WTC11 (cell line): Measurements from ENCODE around the gene PPP1R3C. TPM values are rescaled to one million over a fixed set of nuclear protein-coding genes. Genes with fewer than 3 reads are reported as not detected.

Experiments
- ATAC-seq: fragments of 200-7000 bp; cut with Tn5 transposase; 2 replicates; pipeline ENCODE4 v1.10.0; 2021; ENCODE audit warnings: mild to moderate bottlenecking, moderate library complexity
- CTCF ChIA-PET: fragments of 300-600 bp; sonication (Branson Sonifier 250); formaldehyde crosslinking; loops from one replicate; lab custom pipeline; 2021; ENCODE audit warnings: antibody characterized with exemption; lab: Charles Lee
- POLR2A ChIA-PET: fragments of 350-600 bp; sonication (Branson Sonifier 250); formaldehyde crosslinking; loops from one replicate; lab custom pipeline; 2021; ENCODE audit warnings: antibody characterized with exemption; lab: Charles Lee
- DNase-seq: peaks from one replicate; pipeline ENCODE4 v3.0.0; 2021; ENCODE audit warnings: low spot score
- H3K27ac Mint-ChIP-seq: 2 replicates; pipeline ENCODE4 v1.8.0; 2021; ENCODE audit warnings: mixed read lengths
- H3K27me3 Mint-ChIP-seq: 2 replicates; pipeline ENCODE4 v1.8.0; 2021; ENCODE audit warnings: low read depth, mild to moderate bottlenecking, moderate library complexity, mixed read lengths
- H3K36me3 Mint-ChIP-seq: 2 replicates; pipeline ENCODE4 v1.8.0; 2021; ENCODE audit warnings: mixed read lengths
- H3K4me1 Mint-ChIP-seq: 2 replicates; pipeline ENCODE4 v1.8.0; 2022; ENCODE audit warnings: mixed read lengths
- H3K4me3 Mint-ChIP-seq: 2 replicates; pipeline ENCODE4 v1.8.0; 2021; ENCODE audit warnings: mild to moderate bottlenecking, moderate library complexity, mixed read lengths
- H3K9me3 Mint-ChIP-seq: 2 replicates; pipeline ENCODE4 v1.8.0; 2021; ENCODE audit warnings: mixed read lengths
- CBFB ChIP-seq: sonication (generic); formaldehyde crosslinking; IDR thresholded peaks from 2 replicates; pipeline ENCODE4 v1.8.1; 2022; ENCODE audit warnings: mild to moderate bottlenecking, low read depth, missing genetic modification reagents
- EMX1 ChIP-seq: fragments of 250-450 bp; sonication (Bioruptor Pico); IDR thresholded peaks from 2 replicates; pipeline ENCODE4 v1.8.0; 2021; ENCODE audit warnings: mild to moderate bottlenecking
- MYBL2 ChIP-seq: sonication (generic); formaldehyde crosslinking; IDR thresholded peaks from 2 replicates; pipeline ENCODE4 v1.8.1; 2023; ENCODE audit warnings: mild to moderate bottlenecking, moderate library complexity, missing genetic modification reagents
- NR1H2 ChIP-seq: sonication (generic); formaldehyde crosslinking; IDR thresholded peaks from 2 replicates; pipeline ENCODE4 v1.9.0; 2021; ENCODE audit warnings: mild to moderate bottlenecking, moderate library complexity, missing genetic modification reagents
- NR2C2 ChIP-seq: sonication (generic); formaldehyde crosslinking; IDR thresholded peaks from 2 replicates; pipeline ENCODE4 v1.8.0; 2022; ENCODE audit warnings: mild to moderate bottlenecking, missing genetic modification reagents
- SMAD3 ChIP-seq: sonication (generic); formaldehyde crosslinking; IDR thresholded peaks from 2 replicates; pipeline ENCODE4 v1.8.0; 2022; ENCODE audit warnings: missing genetic modification reagents, mild to moderate bottlenecking, borderline replicate concordance
- SMAD4 ChIP-seq: sonication (generic); formaldehyde crosslinking; IDR thresholded peaks from 2 replicates; pipeline ENCODE4 v1.8.0; 2022; ENCODE audit warnings: mild to moderate bottlenecking, missing genetic modification reagents
- SOX15 ChIP-seq: fragments of 250-450 bp; sonication (Bioruptor Pico); IDR thresholded peaks from 2 replicates; pipeline ENCODE4 v1.9.0; 2021; ENCODE audit warnings: mild to moderate bottlenecking
- TEAD4 ChIP-seq: sonication (generic); formaldehyde crosslinking; IDR thresholded peaks from 2 replicates; pipeline ENCODE4 v1.8.0; 2022; ENCODE audit warnings: mild to moderate bottlenecking, missing genetic modification reagents
- TP53 ChIP-seq: sonication (generic); formaldehyde crosslinking; IDR thresholded peaks from 2 replicates; pipeline ENCODE4 v1.8.1; 2023; ENCODE audit warnings: mild to moderate bottlenecking, missing genetic modification reagents
- ZNF121 ChIP-seq: sonication (generic); formaldehyde crosslinking; IDR thresholded peaks from 2 replicates; pipeline ENCODE4 v1.8.0; 2023; ENCODE audit warnings: missing genetic modification reagents
- ZNF138 ChIP-seq: sonication (generic); formaldehyde crosslinking; conservative IDR thresholded peaks from 2 replicates; pipeline ENCODE4 v1.8.1; 2022; ENCODE audit warnings: mild to moderate bottlenecking, moderate library complexity, missing genetic modification reagents
- ZNF232 ChIP-seq: sonication (generic); formaldehyde crosslinking; IDR thresholded peaks from 2 replicates; pipeline ENCODE4 v1.8.0; 2022; ENCODE audit warnings: mild to moderate bottlenecking, missing genetic modification reagents
- ZNF396 ChIP-seq: fragments of 250-450 bp; sonication (Bioruptor Pico); IDR thresholded peaks from 2 replicates; pipeline ENCODE4 v1.8.0; 2021; ENCODE audit warnings: mild to moderate bottlenecking, moderate library complexity, borderline replicate concordance
- ZNF423 ChIP-seq: fragments of 250-450 bp; sonication (Bioruptor Pico); IDR thresholded peaks from 2 replicates; pipeline ENCODE4 v2.1.2; 2022; ENCODE audit warnings: mild to moderate bottlenecking, moderate library complexity
- total RNA-seq: library from RNA; stranded (reverse); gene quantifications from 3 replicates; pipeline ENCODE4 v1.2.3, GENCODE V29; 2021
- TF ChIP-seq, protein P1 (sequence below): sonication (generic); formaldehyde crosslinking; IDR thresholded peaks from 2 replicates; pipeline ENCODE4 v1.8.1; 2022; ENCODE audit warnings: mild to moderate bottlenecking, missing genetic modification reagents, moderate library complexity, borderline replicate concordance
- TF ChIP-seq, protein P2 (sequence below): sonication (generic); formaldehyde crosslinking; IDR thresholded peaks from 2 replicates; pipeline ENCODE4 v1.8.1; 2022; ENCODE audit warnings: low read depth, mild to moderate bottlenecking, moderate library complexity, missing genetic modification reagents, borderline replicate concordance
- TF ChIP-seq, protein P3 (sequence below): sonication (generic); formaldehyde crosslinking; IDR thresholded peaks from 2 replicates; pipeline ENCODE4 v1.8.1; 2023; ENCODE audit warnings: mild to moderate bottlenecking, missing genetic modification reagents, moderate library complexity
- TF ChIP-seq, protein P4 (sequence below): sonication (generic); formaldehyde crosslinking; IDR thresholded peaks from 2 replicates; pipeline ENCODE4 v1.8.1; 2022; ENCODE audit warnings: low read depth, missing genetic modification reagents, borderline replicate concordance
- TF ChIP-seq, protein P5 (sequence below): sonication (generic); formaldehyde crosslinking; IDR thresholded peaks from 2 replicates; pipeline ENCODE4 v1.8.0; 2022; ENCODE audit warnings: mild to moderate bottlenecking, missing genetic modification reagents
- TF ChIP-seq, protein P6 (sequence below): fragments of 250-450 bp; sonication (Bioruptor Pico); IDR thresholded peaks from 2 replicates; pipeline ENCODE4 v2.1.2; 2022; ENCODE audit warnings: mild to moderate bottlenecking, moderate library complexity
- TF ChIP-seq, protein P7 (sequence below): fragments of 200-600 bp; IDR thresholded peaks from 2 replicates; pipeline ENCODE4 v1.8.0; 2022; ENCODE audit warnings: antibody characterized with exemption
- TF ChIP-seq, protein P8 (sequence below): sonication (generic); formaldehyde crosslinking; conservative IDR thresholded peaks from 2 replicates; pipeline ENCODE4 v1.8.1; 2022; ENCODE audit warnings: mild to moderate bottlenecking, missing genetic modification reagents
- TF ChIP-seq, protein P9 (sequence below): fragments of 250-450 bp; sonication (Bioruptor Pico); conservative IDR thresholded peaks from 2 replicates; pipeline ENCODE4 v1.9.0; 2021; ENCODE audit warnings: mild to moderate bottlenecking

PPP1R3C gene
- total RNA-seq, 1 experiment from 2014 or later, result 1.5 TPM

DNA sequence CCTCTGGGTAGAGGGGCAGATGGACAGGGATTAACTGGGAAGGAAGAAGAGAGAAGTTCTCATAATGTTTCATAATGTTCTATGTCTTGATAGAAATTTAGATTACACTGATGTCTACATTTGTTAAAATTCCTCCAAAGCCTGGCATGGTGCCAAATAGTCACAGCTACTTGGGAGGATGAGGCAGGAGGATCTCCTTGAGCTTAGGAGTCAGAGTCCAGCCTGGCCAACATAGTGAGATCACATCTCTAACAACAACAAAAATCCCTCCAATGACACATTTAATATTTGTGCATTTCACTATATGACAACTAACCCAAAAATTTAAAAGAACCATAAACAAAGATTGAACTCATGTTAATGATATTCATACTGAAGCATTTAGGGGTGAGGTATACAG lies 33.0 kb upstream of the PPP1R3C start:
- Mint-ChIP-seq H3K4me3 (no peak overlapping the region), H3K9me3 (peaks cover 17% of the 10 kb centered on the region), H3K27me3 (peaks cover 5% of the 10 kb centered on the region; the same call in 1 of the 2 replicates), H3K4me1 (peaks cover 25% of the 10 kb centered on the region), H3K27ac (no peak overlapping the region), H3K36me3 (no peaks in the 10 kb centered on the region)
- TF ChIP-seq NR1H2 (CRISPR knock-in tag), result no peak
- TF ChIP-seq, protein P1, sequence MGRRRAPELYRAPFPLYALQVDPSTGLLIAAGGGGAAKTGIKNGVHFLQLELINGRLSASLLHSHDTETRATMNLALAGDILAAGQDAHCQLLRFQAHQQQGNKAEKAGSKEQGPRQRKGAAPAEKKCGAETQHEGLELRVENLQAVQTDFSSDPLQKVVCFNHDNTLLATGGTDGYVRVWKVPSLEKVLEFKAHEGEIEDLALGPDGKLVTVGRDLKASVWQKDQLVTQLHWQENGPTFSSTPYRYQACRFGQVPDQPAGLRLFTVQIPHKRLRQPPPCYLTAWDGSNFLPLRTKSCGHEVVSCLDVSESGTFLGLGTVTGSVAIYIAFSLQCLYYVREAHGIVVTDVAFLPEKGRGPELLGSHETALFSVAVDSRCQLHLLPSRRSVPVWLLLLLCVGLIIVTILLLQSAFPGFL (CRISPR knock-in tag), result no peak
- TF ChIP-seq, protein P2, sequence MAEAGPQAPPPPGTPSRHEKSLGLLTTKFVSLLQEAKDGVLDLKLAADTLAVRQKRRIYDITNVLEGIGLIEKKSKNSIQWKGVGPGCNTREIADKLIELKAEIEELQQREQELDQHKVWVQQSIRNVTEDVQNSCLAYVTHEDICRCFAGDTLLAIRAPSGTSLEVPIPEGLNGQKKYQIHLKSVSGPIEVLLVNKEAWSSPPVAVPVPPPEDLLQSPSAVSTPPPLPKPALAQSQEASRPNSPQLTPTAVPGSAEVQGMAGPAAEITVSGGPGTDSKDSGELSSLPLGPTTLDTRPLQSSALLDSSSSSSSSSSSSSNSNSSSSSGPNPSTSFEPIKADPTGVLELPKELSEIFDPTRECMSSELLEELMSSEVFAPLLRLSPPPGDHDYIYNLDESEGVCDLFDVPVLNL (CRISPR knock-in tag), result no peak
- TF ChIP-seq, protein P3, sequence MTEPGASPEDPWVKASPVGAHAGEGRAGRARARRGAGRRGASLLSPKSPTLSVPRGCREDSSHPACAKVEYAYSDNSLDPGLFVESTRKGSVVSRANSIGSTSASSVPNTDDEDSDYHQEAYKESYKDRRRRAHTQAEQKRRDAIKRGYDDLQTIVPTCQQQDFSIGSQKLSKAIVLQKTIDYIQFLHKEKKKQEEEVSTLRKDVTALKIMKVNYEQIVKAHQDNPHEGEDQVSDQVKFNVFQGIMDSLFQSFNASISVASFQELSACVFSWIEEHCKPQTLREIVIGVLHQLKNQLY, result no peak
- TF ChIP-seq, protein P4, sequence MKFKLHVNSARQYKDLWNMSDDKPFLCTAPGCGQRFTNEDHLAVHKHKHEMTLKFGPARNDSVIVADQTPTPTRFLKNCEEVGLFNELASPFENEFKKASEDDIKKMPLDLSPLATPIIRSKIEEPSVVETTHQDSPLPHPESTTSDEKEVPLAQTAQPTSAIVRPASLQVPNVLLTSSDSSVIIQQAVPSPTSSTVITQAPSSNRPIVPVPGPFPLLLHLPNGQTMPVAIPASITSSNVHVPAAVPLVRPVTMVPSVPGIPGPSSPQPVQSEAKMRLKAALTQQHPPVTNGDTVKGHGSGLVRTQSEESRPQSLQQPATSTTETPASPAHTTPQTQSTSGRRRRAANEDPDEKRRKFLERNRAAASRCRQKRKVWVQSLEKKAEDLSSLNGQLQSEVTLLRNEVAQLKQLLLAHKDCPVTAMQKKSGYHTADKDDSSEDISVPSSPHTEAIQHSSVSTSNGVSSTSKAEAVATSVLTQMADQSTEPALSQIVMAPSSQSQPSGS (CRISPR knock-in tag), result no peak
- no peak for TF ChIP-seq SOX15 (CRISPR knock-in tag)
- CTCF ChIA-PET, result interaction anchor here (0.9 kb wide), 1 partner anchor 22 kb away, joined by 3 read pairs; no protein-coding TSS in a partner anchor
- no peak for DNase-seq
- POLR2A ChIA-PET, result no interaction called here
- ATAC-seq, result no peak

DNA sequence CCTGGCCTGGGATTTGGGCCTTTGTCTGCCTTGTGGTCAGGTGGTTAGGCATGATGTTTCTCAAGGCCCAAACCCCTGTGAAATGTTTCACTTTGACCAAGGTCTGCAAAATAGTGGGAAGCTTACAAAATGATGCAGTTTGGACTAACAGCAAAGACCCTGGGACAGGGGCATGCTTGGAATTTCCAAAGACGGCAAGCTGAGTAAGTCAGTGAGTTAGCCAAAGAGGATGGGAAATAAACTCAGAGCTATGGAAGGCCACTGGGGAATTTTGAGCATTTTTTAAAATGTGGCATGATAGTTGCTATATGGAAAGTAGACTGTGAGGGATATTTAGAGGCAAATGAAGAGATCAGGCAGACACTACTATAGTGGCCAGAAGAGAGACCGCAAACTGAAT lies 31.6 kb upstream of the PPP1R3C start:
- DNase-seq (no peak), ATAC-seq (no peak)
- Mint-ChIP-seq H3K9me3 (peaks cover 17% of the 10 kb centered on the region), H3K27ac (no peak overlapping the region), H3K27me3 (peaks cover 5% of the 10 kb centered on the region; the same call in 1 of the 2 replicates), H3K4me3 (no peak overlapping the region), H3K36me3 (no peaks in the 10 kb centered on the region), H3K4me1 (peaks cover 14% of the 10 kb centered on the region)
- CTCF ChIA-PET, result interaction anchor here (1.5 kb wide), 1 partner anchor 366 kb away, joined by 4 read pairs; no protein-coding TSS in a partner anchor
- POLR2A ChIA-PET, result no interaction called here
- TF ChIP-seq SMAD4 (CRISPR knock-in tag) (no peak), ZNF423 (CRISPR knock-in tag) (no peak), NR2C2 (no peak), ZNF396 (no peak), ZNF121 (no peak), TP53 (CRISPR knock-in tag) (no peak), SOX15 (CRISPR knock-in tag) (no peak), MYBL2 (CRISPR knock-in tag) (no peak), CBFB (CRISPR knock-in tag) (no peak), TEAD4 (CRISPR knock-in tag) (no peak), ZNF138 (no peak), EMX1 (no peak), SMAD3 (no peak), ZNF232 (no peak)
- TF ChIP-seq, protein P5, sequence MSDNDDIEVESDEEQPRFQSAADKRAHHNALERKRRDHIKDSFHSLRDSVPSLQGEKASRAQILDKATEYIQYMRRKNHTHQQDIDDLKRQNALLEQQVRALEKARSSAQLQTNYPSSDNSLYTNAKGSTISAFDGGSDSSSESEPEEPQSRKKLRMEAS (CRISPR knock-in tag), result no peak
- TF ChIP-seq, protein P6, sequence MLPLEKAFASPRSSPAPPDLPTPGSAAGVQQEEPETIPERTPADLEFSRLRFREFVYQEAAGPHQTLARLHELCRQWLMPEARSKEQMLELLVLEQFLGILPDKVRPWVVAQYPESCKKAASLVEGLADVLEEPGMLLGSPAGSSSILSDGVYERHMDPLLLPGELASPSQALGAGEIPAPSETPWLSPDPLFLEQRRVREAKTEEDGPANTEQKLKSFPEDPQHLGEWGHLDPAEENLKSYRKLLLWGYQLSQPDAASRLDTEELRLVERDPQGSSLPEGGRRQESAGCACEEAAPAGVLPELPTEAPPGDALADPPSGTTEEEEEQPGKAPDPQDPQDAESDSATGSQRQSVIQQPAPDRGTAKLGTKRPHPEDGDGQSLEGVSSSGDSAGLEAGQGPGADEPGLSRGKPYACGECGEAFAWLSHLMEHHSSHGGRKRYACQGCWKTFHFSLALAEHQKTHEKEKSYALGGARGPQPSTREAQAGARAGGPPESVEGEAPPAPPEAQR (CRISPR knock-in tag), result no peak
- TF ChIP-seq, protein P7, sequence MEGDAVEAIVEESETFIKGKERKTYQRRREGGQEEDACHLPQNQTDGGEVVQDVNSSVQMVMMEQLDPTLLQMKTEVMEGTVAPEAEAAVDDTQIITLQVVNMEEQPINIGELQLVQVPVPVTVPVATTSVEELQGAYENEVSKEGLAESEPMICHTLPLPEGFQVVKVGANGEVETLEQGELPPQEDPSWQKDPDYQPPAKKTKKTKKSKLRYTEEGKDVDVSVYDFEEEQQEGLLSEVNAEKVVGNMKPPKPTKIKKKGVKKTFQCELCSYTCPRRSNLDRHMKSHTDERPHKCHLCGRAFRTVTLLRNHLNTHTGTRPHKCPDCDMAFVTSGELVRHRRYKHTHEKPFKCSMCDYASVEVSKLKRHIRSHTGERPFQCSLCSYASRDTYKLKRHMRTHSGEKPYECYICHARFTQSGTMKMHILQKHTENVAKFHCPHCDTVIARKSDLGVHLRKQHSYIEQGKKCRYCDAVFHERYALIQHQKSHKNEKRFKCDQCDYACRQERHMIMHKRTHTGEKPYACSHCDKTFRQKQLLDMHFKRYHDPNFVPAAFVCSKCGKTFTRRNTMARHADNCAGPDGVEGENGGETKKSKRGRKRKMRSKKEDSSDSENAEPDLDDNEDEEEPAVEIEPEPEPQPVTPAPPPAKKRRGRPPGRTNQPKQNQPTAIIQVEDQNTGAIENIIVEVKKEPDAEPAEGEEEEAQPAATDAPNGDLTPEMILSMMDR, result no peak
- TF ChIP-seq, protein P8, sequence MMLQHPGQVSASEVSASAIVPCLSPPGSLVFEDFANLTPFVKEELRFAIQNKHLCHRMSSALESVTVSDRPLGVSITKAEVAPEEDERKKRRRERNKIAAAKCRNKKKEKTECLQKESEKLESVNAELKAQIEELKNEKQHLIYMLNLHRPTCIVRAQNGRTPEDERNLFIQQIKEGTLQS (CRISPR knock-in tag), result no peak
- TF ChIP-seq, protein P9, sequence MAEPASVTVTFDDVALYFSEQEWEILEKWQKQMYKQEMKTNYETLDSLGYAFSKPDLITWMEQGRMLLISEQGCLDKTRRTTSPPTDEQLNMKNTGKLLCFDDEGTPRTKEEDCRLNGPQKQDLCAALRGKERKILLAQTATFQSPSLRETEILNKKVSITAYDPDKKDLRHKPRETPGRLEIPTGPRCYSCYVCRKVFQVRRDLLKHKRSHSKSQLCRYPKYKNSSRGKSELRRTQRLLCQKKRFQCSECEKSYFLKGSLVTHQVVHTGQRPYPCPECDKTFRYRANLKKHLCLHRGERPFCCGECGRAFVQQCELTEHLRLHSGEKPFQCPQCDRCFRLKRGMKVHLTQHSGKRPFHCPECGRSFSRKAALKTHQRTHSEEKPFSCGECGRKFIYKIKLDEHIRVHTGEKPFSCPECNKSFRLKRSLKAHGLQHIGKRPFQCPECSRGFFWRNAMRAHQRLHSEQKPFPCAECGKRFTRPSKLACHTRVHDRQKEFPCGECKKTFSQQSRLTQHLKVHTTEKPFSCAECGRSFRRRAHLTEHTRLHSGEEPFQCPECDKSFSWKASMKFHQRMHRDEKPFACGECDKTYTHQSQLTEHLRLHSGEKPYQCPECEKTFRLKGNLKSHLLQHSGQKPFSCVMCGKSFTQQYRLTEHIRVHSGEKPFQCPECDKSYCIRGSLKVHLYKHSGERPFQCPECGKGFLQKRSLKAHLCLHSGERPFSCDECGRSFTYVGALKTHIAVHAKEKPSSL, result no peak
- TF ChIP-seq, protein P3, result no peak
